Prostate gland (tissue), 2 donors: ENCODE measurements around the gene FANCB. TPM values are rescaled to one million over a fixed set of nuclear protein-coding genes. Genes with fewer than 3 reads are reported as not detected.

ENCODE experiments used
- total RNA-seq, 2 donors: library from RNA; depleted of rRNA; stranded (reverse); fragments of >200 nt; gene quantifications; one replicate each; pipeline ENCODE4 v1.1.0, GENCODE V29; 2016

Gene FANCB
- total RNA-seq, 2 donors from 2014 or later: 2.4 to 5.1 TPM

Other genes starting within 250 kb of the FANCB start
- 10 to 100 TPM; 12.1 to 23.1 TPM for gene MOSPD2, start 352 bp upstream of the FANCB start, total RNA-seq